Measurements from ENCODE around the gene GIMAP4.
"Not testable (repeated sequence)": the region's sequence is repeated elsewhere in the genome, so short reads cannot be mapped to it uniquely, and the experiment has no call there.

GIMAP4 gene

GRCh38 chr7:150613880-150614279, 46.7 kb downstream of the GIMAP4 start (continued):
- no peak for TF ChIP-seq BACH2 (CRISPR knock-in tag; IDR thresholded peaks at IDR 0.05; ENCODE audit: borderline replicate concordance)
- no peak for TF ChIP-seq SNAI2 (CRISPR knock-in tag; IDR thresholded peaks at IDR 0.05)
- no peak for TF ChIP-seq ARNTL (CRISPR knock-in tag; IDR thresholded peaks at IDR 0.05; ENCODE audit: borderline replicate concordance, low read depth)
- TF ChIP-seq ZNF565 (CRISPR knock-in tag; conservative IDR thresholded peaks at IDR 0.05; ENCODE audit: low read depth) = no peak

- ATAC-seq = not testable (repeated sequence)
These were observed 47.2 kb downstream of the GIMAP4 start for GRCh38 chr7:150614426-150614825.

GRCh38 chr7:150615221-150615755, 48.1 kb downstream of the GIMAP4 start:
- not testable (repeated sequence) for ATAC-seq

- no peak for ATAC-seq
- TF ChIP-seq GLIS3 (CRISPR knock-in tag; IDR thresholded peaks at IDR 0.05) (no peak), BACH2 (CRISPR knock-in tag; IDR thresholded peaks at IDR 0.05; ENCODE audit: borderline replicate concordance) (no peak), ZFP30 (CRISPR knock-in tag; IDR thresholded peaks at IDR 0.05) (no peak), CREB5 (CRISPR knock-in tag; IDR thresholded peaks at IDR 0.05; ENCODE audit: low read depth) (no peak), SNAI2 (CRISPR knock-in tag; IDR thresholded peaks at IDR 0.05) (no peak), TSHZ2 (CRISPR knock-in tag; IDR thresholded peaks at IDR 0.05) (no peak), ZFP3 (CRISPR knock-in tag; IDR thresholded peaks at IDR 0.05) (no peak), TOX (CRISPR knock-in tag; IDR thresholded peaks at IDR 0.05; ENCODE audit: borderline replicate concordance) (no peak), ZNF565 (CRISPR knock-in tag; conservative IDR thresholded peaks at IDR 0.05; ENCODE audit: low read depth) (no peak), POU6F1 (CRISPR knock-in tag; IDR thresholded peaks at IDR 0.05; ENCODE audit: borderline replicate concordance, low read depth) (no peak)
These were observed 52.9 kb downstream of the GIMAP4 start for GRCh38 chr7:150620061-150620460.

- ATAC-seq = no peak
- TF ChIP-seq ESRRG (CRISPR knock-in tag; IDR thresholded peaks at IDR 0.05) (no peak), BACH2 (CRISPR knock-in tag; IDR thresholded peaks at IDR 0.05; ENCODE audit: borderline replicate concordance) (no peak), CSRNP3 (CRISPR knock-in tag; IDR thresholded peaks at IDR 0.05) (no peak), RARB (CRISPR knock-in tag; IDR thresholded peaks at IDR 0.05) (no peak), ISL1 (CRISPR knock-in tag; IDR thresholded peaks at IDR 0.05) (no peak), TCF4 (CRISPR knock-in tag; IDR thresholded peaks at IDR 0.05; ENCODE audit: borderline replicate concordance) (no peak), SNAI2 (CRISPR knock-in tag; IDR thresholded peaks at IDR 0.05) (no peak), PATZ1 (CRISPR knock-in tag; IDR thresholded peaks at IDR 0.05; ENCODE audit: borderline replicate concordance) (no peak)
These were observed 53.6 kb downstream of the GIMAP4 start for GRCh38 chr7:150620617-150621371.
